ENCODE data around the gene MGMT.

MGMT gene

DNA sequence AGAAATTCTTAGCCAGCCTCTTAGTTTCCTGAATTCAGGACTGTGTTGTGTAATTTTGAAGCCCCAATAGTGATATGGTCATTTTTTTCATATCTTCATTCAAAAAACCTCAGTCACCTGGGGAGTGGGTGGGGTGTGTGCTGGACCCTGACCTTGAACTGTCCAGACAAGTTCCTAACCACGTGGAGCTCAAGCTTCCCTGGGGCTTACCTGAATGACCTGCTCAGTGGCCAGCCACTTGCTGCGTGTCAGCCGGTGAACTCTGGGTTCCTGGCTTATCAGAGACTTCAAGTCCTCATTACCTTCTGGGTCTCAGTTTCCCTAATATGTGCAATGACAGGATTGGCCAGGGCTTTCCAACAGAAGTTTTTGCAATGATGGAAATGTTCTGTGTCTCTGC lies 27.1 kb downstream of the MGMT start:
- DNase-seq, result no peak

DNA sequence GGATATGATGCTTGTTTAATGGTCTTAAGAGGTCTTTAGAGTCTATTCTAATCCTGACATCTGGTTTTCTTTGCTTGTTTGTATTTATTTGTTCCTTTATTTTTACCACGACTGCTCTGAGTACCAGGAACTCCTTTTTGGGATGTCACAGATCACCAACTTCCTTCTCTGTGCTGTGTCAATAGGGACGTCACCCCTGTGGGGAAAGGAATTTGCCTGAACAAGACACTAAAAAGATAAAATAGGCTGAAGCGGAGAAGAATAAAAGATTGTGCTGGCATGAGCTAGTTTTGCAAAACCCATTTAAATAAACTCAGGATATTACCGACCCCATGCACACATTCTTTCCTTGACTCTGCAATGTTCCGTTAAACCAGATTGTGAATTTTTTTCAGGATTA lies 27.7 kb downstream of the MGMT start:
- no peak for DNase-seq

DNA sequence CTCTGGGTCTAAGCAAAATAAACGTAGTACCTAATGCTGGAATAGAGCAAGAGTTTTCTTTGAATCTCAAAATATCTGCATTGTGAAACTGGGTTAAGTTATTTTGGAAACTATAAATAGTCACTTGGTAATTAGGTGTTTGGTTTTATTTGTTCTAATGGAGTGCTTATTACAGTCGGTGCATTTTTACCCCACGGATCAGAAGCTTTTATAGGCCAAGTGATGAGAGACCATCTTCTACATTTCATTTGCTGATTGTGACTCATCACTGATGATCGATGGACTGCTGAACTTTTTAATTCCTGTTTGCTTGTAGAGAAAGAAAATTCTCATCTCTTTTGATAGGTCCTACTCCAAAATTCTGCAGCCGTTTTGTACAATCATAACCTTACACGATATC lies 28.2 kb downstream of the MGMT start:
- no peak for DNase-seq

DNA sequence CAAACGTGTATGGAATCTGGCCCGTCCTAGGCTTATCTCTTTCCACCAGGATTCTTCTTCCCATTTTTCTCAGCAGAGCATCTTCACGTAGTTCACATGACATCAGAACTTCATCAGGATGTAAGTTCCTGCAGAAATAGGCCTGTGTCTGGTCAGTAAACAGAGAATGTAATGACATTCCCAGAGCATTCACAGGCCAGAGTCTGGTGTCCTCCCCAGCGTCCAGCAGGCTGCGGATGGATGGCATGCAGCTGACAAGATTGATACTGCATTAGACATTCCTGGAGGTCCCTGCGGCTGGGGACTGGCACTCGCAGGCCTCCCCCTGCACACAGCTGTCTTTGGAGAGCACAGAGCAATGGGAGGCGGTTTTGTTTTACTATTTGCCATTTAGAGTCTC lies 28.7 kb downstream of the MGMT start:
- no peak for DNase-seq

DNA sequence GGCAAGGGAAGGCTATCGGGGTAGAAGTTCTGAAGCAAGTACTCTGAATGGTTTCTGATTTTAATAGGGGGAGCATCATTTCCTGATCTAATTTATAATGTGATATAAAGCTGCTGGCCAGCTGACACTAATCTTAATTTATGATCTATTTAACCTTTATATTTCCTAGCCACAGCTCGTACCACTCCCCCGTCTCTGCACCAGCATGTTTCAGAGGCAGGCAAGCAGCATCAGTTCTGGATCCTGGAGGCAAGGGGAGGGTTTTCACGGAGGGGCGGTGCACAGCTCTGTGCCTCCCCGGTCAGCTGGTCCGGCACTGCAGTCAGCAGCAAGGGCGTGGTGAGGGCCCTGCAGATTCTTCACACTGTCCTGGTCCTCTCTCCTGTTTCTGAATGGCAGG lies 30.0 kb downstream of the MGMT start:
- DNase-seq, result no peak

DNA sequence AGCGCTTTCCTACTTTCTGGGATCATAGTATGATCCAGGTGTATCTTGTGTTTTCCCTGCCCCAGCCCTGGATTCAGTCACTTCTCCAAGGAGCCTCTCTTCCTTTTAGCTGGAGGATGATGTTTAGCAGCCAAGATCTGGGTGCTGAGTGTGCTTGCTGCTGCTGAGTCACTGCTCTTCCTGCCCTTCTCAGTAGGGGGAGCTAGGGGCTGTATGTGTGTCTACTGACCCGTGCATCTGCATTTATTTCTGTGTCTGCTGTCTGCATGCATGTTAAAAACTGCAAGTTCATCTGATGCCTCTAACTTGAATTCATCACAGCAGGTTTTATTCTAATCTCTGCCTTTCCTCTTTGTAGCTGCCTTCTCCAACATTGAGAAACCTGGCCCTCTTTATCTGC lies 31.6 kb downstream of the MGMT start:
- DNase-seq, result no peak

DNA sequence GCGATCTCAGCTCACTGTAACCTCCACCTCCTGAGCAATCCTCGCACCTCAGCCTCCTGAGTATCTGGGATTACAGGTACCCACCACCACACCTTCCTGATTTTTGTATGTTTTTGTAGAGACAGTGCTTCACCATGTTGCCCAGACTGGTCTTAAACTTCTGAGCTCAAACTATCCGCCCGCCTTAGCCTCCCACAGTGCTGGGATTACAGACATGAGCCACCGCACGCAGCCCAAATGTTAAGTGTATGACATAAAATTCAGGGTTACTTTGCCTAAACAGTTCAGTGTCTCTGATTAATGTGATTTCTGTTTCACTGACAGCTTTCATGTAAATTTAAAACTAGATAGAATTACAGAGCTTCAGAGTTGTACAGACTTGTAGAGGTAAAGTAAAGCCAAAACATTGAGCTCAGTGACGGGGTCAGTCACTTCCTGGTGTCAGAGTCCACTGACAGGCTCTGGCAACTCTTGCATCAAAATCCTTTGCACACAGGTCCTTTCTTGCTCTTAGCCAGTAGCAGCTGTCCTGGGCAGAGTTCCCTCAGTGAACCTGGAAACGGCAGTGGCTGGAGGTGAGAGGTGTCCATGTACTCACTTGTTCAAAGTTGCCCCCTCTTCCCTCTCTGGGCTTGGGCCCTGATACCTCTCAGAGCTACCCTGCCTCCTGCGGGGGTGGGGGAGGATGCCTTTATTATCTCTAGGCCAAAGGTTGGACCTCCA lies 33.7 kb downstream of the MGMT start:
- DNase-seq, result no peak

DNA sequence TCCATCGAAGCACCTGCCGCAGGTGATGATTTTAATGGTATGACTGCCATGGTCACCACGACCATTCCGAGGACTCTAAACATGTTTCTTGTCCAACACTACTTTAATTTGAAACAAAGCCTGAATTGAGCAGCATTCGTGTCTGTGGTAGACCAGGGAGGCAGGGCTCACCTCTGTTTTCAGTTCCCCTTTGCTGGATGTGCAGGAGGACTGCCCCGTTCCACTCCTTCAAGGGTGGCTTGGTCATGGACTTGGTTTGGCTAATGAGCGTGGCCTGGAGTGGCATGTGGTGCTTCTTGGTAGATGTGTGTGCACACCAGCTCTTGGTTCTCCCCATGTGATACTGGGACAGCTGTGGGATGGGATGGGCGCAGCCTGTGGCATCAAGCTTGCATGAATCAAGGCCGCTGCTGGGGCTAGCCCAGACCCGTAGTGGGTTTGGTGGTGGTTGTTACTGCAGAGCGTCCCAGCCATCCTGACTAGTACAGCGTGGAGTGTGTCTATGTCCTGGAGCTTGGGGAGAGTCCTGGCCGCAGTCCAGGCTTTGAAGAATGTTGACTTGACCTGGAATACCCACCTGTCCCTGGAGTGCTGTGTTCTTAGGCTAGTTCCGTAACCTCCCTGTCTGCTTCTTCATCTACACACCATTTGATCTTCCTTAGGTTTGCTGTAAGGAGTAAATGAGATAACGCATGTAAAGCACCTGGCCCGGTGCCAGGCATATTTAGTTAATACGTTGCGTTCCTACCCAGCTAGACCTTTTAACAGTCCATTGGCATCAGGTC lies 34.8 kb downstream of the MGMT start:
- DNase-seq, result no peak

DNA sequence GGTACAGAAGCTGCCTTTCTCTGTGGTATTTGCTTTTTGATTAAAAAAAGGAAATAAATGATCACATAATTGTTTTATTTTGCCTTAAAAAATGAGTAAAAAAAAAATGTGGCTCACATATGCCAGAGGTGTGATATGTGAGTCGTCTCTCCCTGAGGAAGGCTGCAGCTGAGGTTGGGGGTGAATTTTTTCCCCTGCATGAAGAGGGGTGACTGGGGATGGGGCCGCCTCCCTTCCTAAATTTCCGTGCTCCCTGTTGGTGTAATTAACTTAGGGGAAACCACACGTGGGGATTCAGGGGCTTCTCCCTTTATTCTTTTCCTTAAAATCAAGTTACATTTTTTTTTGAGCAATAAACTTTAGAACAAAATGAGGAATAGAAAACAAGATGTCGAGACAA lies 35.4 kb downstream of the MGMT start:
- no peak for DNase-seq

DNA sequence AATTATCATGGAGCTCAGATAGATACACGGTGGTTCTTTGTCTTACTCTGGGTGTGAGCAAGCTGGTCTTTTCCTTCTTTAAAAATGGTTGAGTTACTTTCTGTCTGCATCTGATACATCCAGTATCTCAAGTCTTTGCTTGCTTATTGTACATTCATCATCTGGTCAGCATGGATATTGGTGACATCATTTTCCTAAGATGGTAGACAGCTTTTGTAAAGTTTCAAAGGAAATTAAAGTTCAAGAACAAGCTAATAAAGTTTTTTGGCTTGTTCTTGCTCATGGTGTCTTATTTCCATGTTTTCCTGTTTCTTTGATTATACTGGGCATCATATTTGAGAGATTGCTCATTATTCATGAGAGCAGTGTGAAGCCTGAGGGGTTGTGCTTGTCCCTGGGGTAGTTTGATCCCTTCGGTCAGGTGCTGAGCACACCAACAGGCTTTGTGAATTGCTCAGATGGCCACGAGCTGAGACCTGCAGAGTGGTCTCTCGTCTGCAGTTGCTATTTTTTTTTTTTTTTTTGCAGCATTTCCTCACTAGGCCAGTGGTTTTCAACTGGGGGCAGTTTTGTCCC lies 38.5 kb downstream of the MGMT start:
- DNase-seq, result no peak

DNA sequence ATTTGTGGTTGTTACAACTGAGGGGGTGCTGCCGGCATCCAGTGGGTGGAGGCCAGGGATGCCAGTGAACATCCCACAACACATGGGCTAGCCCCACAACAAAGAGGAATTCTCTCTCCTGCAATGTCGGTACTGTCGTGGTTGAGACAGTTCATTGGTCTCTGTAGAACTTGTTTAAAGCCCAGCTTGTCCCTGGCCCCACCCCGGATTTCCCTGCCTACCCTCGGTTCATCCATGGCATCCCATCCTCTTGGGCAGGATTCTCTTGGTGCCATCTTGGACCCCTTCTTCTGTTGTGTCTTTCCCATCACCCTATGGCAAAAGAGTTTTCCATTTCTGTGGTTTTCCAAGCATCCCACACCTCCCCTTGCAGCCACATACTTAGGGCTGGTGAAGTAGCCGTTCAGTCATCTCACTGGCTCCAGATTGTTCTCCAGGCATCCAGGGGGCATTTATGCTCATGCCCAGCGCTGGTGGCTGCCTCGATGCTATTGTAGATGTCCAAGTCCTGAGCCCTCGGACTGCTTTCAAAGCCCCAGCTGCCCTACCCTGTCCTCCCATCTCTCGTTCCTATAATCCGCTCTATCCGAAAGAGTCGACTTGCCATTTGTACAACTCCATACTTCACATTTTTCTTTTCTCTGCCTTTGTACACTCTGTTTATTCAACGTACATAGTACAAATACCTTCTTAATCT lies 39.2 kb downstream of the MGMT start:
- no peak for DNase-seq

DNA sequence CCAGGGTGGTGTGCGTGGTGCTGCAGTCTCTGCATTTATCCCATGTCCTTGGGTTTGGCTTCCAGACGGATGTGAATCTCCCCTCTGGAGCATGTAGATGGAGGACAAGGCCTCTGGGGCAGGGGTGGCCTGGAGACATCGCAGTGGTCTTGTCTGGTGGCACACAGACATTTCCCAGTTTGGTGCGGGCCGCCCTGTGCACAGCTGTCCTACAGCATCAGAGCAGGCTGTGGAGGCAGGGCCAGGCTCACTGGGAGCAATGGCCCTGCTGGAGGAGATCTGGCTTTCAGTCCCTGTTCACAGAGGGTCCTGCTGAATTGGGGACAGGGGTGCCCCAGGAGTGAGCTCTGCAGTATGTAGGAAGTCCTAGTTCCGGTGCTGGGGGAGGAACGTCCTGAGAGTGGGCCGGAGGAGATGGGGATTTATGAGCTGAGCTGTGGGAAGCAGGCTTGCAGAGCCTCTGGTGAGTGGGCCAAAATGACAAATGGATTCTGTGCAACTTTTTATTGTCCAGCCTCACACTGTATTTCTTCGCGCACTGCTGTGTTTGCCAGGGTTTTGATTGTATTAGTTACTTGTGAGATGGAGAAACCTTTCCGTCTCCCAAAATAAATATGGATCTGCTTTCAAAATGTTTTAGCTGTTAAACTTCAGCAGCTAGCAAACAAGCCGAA lies 40.3 kb downstream of the MGMT start:
- no peak for DNase-seq

DNA sequence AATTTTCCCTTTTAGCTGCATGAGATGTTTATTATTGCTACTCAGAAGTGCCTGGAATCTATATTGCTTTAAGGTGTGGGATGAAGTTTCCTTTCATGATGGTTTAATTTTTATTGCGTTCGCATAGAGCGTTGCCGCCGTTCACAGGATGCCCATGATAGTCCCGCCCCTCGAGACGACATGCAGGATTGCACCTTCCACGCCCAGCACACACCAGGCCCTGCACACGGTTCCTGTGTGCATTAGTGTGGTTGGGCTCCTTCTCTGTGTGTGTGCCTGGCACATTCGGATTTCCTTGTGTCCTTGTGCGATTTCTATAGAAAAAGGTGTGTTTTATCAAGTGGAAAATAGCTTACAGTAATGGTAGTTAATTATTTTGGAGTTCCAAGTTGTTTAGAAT lies 42.1 kb downstream of the MGMT start:
- DNase-seq, result no peak

DNA sequence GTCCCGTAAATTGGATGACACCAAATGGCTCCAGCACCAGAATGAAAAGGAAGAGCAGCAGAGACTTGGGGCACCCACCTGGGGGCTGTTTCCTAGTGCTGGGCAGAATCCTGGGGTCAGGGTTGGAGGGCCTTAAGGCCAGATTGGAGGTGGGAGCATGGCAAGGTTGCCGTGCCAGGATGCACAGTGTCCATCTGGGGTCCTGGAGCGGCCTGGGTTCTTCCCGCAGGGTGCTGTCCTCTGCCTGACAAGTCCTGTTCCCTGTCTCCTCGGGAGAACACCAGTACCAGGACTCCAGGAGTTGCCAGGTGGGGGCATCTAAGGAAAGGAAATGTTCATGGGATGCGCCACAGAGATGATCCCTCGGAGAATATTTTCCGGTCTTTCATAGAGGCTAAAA lies 42.8 kb downstream of the MGMT start:
- no peak for DNase-seq

DNA sequence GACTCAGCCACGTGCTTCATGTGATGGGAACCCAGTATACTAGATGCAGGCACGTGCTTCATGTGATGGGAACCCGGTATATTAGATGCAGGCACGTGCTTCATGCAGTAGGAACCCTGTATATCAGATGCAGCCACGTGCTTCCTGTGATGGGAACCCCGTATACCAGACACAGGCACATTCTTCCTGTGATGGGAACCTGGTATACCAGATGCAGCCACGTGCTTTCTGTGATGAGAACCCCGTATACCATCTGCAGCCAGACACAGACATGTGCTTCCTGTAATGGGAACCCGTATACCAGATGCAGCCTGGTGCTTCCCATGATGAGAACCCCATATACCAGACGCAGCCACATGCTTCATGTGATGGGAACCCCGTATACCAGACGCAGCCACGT lies 44.0 kb downstream of the MGMT start:
- no peak for DNase-seq

DNA sequence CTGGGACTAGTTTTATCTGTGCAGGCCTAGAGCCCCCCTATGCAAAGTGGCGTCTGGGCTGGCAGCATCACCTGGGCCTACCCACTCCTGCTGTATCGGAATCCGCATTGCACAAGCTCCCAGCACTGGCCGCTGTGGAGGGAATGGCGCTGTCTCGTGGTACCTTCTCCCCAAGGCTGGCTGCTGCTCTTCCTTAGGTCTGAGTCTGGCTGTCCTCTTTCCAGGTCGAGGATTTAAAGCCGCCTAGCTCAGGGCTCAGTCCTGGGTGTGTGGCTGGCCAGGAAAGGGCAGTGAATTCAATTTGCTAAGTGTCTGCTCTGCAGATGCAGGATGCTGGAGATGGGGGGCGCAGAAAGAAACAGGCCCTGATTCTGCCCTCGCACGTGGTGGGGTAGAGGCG lies 44.7 kb downstream of the MGMT start:
- DNase-seq, result no peak

DNA sequence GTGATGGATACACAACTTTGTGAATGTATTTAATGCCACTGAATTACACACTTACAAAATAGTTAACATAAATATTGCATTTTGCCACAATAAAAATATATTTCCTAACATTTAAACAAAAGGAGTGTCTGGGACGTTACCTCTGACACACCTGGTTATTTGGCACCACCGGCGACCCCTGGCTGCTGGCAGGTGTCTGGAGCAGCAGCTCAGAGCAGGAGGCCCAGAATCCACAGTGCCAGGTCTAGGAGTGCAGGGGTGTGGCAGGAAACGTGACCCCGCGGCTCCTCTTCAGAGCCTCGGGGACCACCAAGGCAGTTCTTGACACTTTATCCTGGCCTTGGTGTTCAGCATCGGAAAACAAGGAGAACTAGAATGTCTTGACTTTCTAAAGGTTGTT lies 46.3 kb downstream of the MGMT start:
- DNase-seq, result no peak

DNA sequence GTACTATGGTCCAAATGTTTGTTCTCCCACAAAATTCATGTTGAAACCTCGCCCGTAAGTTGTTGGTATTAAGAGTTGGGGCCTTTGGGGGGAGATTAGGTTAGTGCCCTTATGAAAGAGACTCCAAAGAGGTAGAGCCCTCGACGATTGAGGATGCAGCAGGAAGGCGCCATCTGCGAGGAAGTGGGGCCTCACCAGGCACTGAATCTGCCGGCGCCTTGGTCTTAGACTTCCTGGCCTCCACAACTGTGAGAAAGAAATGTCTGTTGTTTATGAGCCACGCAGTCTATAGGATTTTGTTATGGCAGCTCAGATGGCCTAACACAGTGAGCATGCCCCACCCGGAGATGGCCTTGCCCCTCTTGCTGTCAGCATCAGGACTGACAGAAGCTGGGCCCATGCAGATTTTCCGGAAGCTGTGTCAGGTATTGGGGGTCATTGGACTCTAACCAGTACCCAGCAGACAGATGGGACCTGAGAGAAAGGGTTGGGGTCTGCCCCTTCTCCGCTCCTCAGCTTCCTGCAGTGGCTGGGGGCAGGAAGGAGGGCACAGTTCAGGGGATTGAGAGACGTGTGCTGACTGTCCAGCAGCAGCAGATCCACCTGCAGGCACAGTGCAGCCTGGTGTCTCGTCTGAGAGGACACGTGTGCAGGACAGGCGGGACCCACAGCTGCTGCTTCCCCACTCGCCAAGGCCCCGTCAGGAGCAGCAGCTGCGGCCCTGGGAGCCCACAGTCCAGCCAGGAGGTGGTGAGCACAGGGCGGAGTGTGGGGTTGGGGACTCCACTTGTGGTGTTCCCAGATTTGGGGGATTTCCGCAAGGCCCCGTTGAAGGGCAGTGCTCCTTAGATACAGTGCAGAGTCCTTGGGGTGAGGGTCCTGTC lies 47.8 kb downstream of the MGMT start:
- DNase-seq, result no peak

DNA sequence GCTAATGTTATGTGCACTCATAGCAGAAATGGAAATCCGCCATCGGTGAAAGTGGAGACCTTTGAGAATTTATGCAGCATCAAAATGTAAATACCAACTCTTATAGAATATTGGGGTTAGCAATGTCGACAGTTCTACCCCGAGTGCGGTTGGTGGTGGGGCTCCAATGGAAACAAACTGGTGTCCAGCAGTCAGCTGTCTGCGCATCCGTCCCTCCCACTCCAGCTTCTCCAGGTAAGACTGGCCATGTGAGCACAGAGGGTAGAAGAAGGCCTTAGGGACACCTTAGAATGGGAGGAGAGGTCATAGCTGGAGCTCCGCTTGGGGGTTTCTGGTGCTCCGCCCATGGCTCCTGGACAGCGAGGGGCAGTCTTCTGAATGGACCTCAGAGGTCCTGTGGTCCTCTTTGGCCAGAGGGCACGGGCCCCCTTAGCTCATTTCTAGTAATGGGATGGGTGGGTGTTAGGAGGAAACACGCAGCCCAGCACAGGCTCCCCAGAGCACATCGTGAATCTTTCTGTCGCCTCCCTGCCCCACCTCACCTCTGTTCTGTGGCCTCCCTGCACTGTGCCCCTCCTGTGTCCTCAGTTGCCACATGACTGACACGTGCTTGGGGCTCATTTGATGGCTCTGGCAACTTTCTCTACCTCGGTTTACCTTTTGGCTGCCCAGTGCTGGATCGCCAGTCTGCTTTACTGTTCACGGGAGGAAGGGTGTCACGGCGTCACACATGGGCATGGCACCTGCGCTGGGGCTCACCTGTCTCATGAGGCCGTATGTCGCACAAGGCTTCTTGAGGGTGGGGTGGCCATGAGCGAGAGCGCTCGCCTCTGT lies 50.0 kb downstream of the MGMT start:
- no peak for DNase-seq

DNA sequence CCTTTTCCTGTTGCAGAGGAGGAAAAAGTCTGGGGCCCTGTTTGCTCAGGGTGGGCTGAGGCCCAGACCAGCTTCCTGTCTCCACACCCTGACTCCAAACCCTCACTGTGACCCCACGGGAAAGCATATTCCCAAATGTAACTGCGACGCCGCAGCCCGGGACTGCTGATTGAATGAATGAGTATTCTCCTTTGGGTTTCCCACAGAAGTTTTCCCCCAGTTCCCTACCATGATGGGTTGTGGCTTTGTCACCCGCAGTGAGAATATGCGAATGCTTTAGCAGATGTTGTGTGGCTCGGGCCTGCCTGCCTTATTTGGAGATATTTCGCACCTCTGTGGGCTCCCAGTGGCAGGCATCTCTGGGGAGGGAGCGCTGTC lies 50.6 kb downstream of the MGMT start:
- no peak for DNase-seq

Data from hypothalamus (tissue), 51 donors.